Activated CD4-positive, alpha-beta T cell treated with anti-CD3 and anti-CD28 coated beads, Interleukin-2, amount 50 U/mL, for 48 hours (primary cell): ENCODE data around the gene BCAS3.
"Not testable (repeated sequence)": the region's sequence is repeated elsewhere in the genome, so short reads cannot be mapped to it uniquely, and the experiment has no call there.

Experiments used
- DNase-seq, 2 experiments: peaks; one replicate each; pipeline ENCODE4 v3.0.0-alpha.2; 2020

Gene BCAS3

GRCh38 chr17:60748204-60748603 lies 70.6 kb downstream of the BCAS3 start:
- no peak for DNase-seq

- no peak for DNase-seq
These were observed 71.4 kb downstream of the BCAS3 start for GRCh38 chr17:60749050-60749449.

- DNase-seq, result no peak
These were observed 72.1 kb downstream of the BCAS3 start for GRCh38 chr17:60749708-60750107.

GRCh38 chr17:60750640-60751039 lies 73.0 kb downstream of the BCAS3 start:
- DNase-seq, result no peak

- no peak for DNase-seq
These were observed 74.2 kb downstream of the BCAS3 start for GRCh38 chr17:60751884-60752283.

- DNase-seq, result no peak
These were observed 75.4 kb downstream of the BCAS3 start for GRCh38 chr17:60752873-60753577.

- no peak for DNase-seq
These were observed 76.5 kb downstream of the BCAS3 start for GRCh38 chr17:60754057-60754604.

- DNase-seq, result not testable (repeated sequence)
These were observed 79.1 kb downstream of the BCAS3 start for GRCh38 chr17:60756798-60757197.

GRCh38 chr17:60757437-60757836 lies 79.8 kb downstream of the BCAS3 start:
- DNase-seq, result no peak

GRCh38 chr17:60759756-60760155 lies 82.1 kb downstream of the BCAS3 start:
- no peak for DNase-seq

GRCh38 chr17:60761301-60761700 lies 83.7 kb downstream of the BCAS3 start:
- not testable (repeated sequence) for DNase-seq

GRCh38 chr17:60766778-60767190 lies 89.1 kb downstream of the BCAS3 start:
- DNase-seq, result no peak

GRCh38 chr17:60767744-60768308 lies 90.2 kb downstream of the BCAS3 start:
- DNase-seq, result no peak

- no peak for DNase-seq
These were observed 91.7 kb downstream of the BCAS3 start for GRCh38 chr17:60769327-60769726.

GRCh38 chr17:60770946-60771422 lies 93.3 kb downstream of the BCAS3 start:
- DNase-seq, result no peak

- not testable (repeated sequence) for DNase-seq
These were observed 94.0 kb downstream of the BCAS3 start for GRCh38 chr17:60771621-60772020.

GRCh38 chr17:60773552-60773951 lies 95.9 kb downstream of the BCAS3 start:
- DNase-seq, result no peak

GRCh38 chr17:60781880-60782412 lies 104.3 kb downstream of the BCAS3 start:
- no peak for DNase-seq

GRCh38 chr17:60782742-60783141 lies 105.1 kb downstream of the BCAS3 start:
- DNase-seq, result no peak

- DNase-seq, result no peak
These were observed 112.6 kb downstream of the BCAS3 start for GRCh38 chr17:60790205-60790604.

- DNase-seq, result no peak
These were observed 114.7 kb downstream of the BCAS3 start for GRCh38 chr17:60792250-60792898.

- no peak for DNase-seq
These were observed 120.9 kb downstream of the BCAS3 start for GRCh38 chr17:60798576-60798975.

- no peak for DNase-seq
These were observed 124.7 kb downstream of the BCAS3 start for GRCh38 chr17:60802377-60802776.

- DNase-seq, result no peak
These were observed 125.4 kb downstream of the BCAS3 start for GRCh38 chr17:60803059-60803458.
